Measurements from ENCODE around the gene LAMC3. TPM values are rescaled to one million over a fixed set of nuclear protein-coding genes. Genes with fewer than 3 reads are reported as not detected.

Gene LAMC3
- total RNA-seq, 2 experiments from 2014 or later = 0.66 to 1.7 TPM

DNA sequence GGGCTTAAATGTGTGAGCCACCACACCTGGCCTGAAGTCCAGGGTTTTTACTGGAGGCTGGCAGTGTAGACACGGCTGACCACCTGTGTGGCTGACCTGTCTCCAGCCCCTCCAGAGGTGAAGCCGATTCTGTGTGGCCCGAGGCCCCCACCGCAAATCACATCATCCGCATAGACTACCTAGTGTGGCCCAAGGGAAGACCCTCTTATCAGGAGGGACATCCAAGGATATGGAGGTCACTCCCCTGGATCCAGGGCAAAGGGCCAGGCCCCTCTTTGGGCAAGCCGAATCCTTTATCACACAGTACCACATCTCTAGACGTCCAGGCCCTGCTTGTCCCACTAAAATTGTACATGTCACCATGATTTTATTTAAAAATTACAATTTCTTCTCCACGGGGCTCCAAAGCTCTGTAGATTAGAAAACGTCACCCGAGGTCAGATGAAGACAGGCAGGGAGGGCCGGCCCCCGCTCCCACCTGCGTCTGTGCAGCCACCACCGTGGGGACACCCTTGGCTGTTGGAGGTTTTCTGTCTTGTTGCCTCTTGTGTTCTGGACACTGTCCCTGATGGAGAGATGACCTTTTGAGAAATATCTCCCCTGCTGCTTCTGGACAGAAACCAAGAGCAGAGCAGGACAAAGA lies 20.1 kb downstream of the LAMC3 start:
- ATAC-seq (ENCODE audit: poor library complexity) (no peak), DNase-seq (no peak)
- Mint-ChIP-seq H3K4me3 (no peak overlapping the region), H3K9me3 (no peaks in the 10 kb centered on the region), H3K27ac (no peak overlapping the region), H3K27me3 (peaks cover 6% of the 10 kb centered on the region), H3K36me3 (ENCODE audit: low read depth) (no peaks in the 10 kb centered on the region), H3K4me1 (ENCODE audit: low read depth) (no peaks in the 10 kb centered on the region)
- ChIA-PET POLR2A (no interaction called here), CTCF (no interaction called here)
- TF ChIP-seq, protein P1, sequence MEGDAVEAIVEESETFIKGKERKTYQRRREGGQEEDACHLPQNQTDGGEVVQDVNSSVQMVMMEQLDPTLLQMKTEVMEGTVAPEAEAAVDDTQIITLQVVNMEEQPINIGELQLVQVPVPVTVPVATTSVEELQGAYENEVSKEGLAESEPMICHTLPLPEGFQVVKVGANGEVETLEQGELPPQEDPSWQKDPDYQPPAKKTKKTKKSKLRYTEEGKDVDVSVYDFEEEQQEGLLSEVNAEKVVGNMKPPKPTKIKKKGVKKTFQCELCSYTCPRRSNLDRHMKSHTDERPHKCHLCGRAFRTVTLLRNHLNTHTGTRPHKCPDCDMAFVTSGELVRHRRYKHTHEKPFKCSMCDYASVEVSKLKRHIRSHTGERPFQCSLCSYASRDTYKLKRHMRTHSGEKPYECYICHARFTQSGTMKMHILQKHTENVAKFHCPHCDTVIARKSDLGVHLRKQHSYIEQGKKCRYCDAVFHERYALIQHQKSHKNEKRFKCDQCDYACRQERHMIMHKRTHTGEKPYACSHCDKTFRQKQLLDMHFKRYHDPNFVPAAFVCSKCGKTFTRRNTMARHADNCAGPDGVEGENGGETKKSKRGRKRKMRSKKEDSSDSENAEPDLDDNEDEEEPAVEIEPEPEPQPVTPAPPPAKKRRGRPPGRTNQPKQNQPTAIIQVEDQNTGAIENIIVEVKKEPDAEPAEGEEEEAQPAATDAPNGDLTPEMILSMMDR (IDR thresholded peaks at IDR 0.05) = no peak
- H3K4me3 ChIP-seq (ENCODE audit: low read length) = no peak overlapping the region
- H3K27me3 ChIP-seq (ENCODE audit: control insufficient read depth in 1 of 2, insufficient read depth in 2 of 2, low read length in 2 of 2) = no peaks in the 10 kb centered on the region
- intact Hi-C loops (cut with DNase I, micrococcal nuclease) = no loop called here
- H3K9me3 ChIP-seq (ENCODE audit: control insufficient read depth in 1 of 2, insufficient read depth in 1 of 2, low read length in 2 of 2) = no peaks in the 10 kb centered on the region
- no peak overlapping the region for H3K27ac ChIP-seq (ENCODE audit: low read depth in 1 of 2, low read length in 2 of 2)
- H3K4me1 ChIP-seq (ENCODE audit: insufficient read depth, low read length) = no peaks in the 10 kb centered on the region
- no peaks in the 10 kb centered on the region for H3K36me3 ChIP-seq (ENCODE audit: insufficient read depth, low read length)

DNA sequence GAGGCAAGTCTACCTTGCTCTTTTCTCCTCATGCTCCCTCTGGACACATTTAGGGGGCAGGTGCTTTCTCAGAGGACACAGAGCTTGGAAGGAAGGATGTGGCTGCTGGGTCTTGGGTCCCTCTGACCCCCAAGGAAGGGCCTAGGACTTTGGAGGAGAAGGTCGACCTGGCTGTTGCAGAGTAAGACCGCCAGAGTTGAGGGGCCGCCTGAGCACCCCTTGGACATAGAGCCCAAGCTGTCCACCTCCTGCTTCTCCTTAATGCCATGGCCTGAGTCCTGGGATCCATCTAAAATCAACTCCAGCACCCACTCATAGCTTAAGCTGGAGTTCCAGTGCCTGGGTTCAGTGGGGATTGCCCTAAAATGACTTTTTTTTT lies 20.6 kb downstream of the LAMC3 start:
- ATAC-seq (ENCODE audit: poor library complexity) = no peak
- TF ChIP-seq, protein P1 (IDR thresholded peaks at IDR 0.05) = no peak
- no peak overlapping the region for H3K4me3 ChIP-seq (ENCODE audit: low read length)
- H3K9me3 ChIP-seq (ENCODE audit: control insufficient read depth in 1 of 2, insufficient read depth in 1 of 2, low read length in 2 of 2) = no peaks in the 10 kb centered on the region
- H3K27me3 ChIP-seq (ENCODE audit: control insufficient read depth in 1 of 2, insufficient read depth in 2 of 2, low read length in 2 of 2) = no peaks in the 10 kb centered on the region
- H3K36me3 ChIP-seq (ENCODE audit: insufficient read depth, low read length) = no peaks in the 10 kb centered on the region
- POLR2A ChIA-PET = no interaction called here
- peaks cover 6% of the 10 kb centered on the region for H3K27me3 Mint-ChIP-seq
- no peaks in the 10 kb centered on the region for H3K4me1 ChIP-seq (ENCODE audit: insufficient read depth, low read length)
- no peaks in the 10 kb centered on the region for H3K9me3 Mint-ChIP-seq
- no peak overlapping the region for H3K27ac ChIP-seq (ENCODE audit: low read depth in 1 of 2, low read length in 2 of 2)
- no peak for DNase-seq
- intact Hi-C loops (cut with DNase I, micrococcal nuclease) = no loop called here
- H3K4me3 Mint-ChIP-seq = no peak overlapping the region
- no peaks in the 10 kb centered on the region for H3K36me3 Mint-ChIP-seq (ENCODE audit: low read depth)
- CTCF ChIA-PET = no interaction called here
- H3K27ac Mint-ChIP-seq = no peak overlapping the region
- H3K4me1 Mint-ChIP-seq (ENCODE audit: low read depth) = no peaks in the 10 kb centered on the region

DNA sequence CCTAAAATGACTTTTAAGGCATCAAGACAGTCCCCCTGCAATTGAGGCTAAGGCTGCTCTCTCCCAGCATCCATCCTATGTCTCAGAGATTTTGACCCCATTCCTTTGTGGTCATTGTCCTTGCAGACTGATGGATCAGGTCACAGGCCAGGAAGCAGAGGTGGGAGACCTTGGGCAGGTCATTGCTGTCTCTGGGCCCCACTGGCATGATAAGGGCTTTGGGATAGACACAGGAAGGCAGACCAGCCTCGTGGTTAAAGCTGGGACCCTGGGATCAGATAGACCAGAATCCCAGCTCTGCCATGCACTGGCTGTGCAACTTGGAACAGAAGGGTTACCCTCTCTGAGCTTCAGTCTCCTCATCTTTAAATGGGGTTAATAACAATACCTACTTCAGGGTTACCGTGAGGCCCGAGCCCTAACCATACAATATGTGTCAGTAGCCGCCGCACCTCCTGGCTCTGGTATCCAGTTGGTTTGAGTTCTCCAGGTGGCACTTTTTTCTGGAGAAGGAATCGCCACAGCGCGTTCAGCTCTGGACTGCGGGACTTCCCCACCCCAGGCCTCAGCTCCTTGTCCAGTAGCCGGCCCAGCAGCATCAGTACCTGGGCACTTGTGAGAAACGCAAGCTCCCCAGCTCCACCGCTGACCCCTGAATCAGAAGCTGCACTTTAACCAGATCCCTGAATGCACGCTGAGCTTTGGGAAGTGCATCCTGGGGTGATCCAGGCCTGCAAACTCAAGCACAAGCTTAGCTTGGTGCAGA lies 21.4 kb downstream of the LAMC3 start:
- intact Hi-C loops (cut with DNase I, micrococcal nuclease) = no loop called here
- H3K4me3 ChIP-seq (ENCODE audit: low read length) = no peak overlapping the region
- TF ChIP-seq, protein P1 (IDR thresholded peaks at IDR 0.05) = no peak
- H3K36me3 ChIP-seq (ENCODE audit: insufficient read depth, low read length) = no peaks in the 10 kb centered on the region
- peaks cover 8% of the 10 kb centered on the region for H3K27me3 Mint-ChIP-seq
- H3K4me1 ChIP-seq (ENCODE audit: insufficient read depth, low read length) = no peaks in the 10 kb centered on the region
- H3K9me3 ChIP-seq (ENCODE audit: control insufficient read depth in 1 of 2, insufficient read depth in 1 of 2, low read length in 2 of 2) = no peaks in the 10 kb centered on the region
- no peaks in the 10 kb centered on the region for H3K36me3 Mint-ChIP-seq (ENCODE audit: low read depth)
- H3K27me3 ChIP-seq (ENCODE audit: control insufficient read depth in 1 of 2, insufficient read depth in 2 of 2, low read length in 2 of 2) = no peaks in the 10 kb centered on the region
- POLR2A ChIA-PET = no interaction called here
- ATAC-seq (ENCODE audit: poor library complexity) = no peak
- H3K4me3 Mint-ChIP-seq = no peak overlapping the region
- no peak overlapping the region for H3K27ac ChIP-seq (ENCODE audit: low read depth in 1 of 2, low read length in 2 of 2)
- CTCF ChIA-PET = interaction anchor here (0.5 to 1.9 kb wide), 2 partner anchors 16 to 185 kb away, joined by 3 to 7 read pairs; no protein-coding TSS in a partner anchor
- no peaks in the 10 kb centered on the region for H3K9me3 Mint-ChIP-seq
- no peak for DNase-seq
- no peak overlapping the region for H3K27ac Mint-ChIP-seq
- no peaks in the 10 kb centered on the region for H3K4me1 Mint-ChIP-seq (ENCODE audit: low read depth)
